Transverse colon (tissue), 3 donors: Measurements from ENCODE around the gene SLC39A8.

Experiments
- EP300 ChIP-seq: sonication (generic); formaldehyde crosslinking; IDR thresholded peaks from one replicate; pipeline ENCODE4 v1.6.1; 2017; ENCODE audit warnings: antibody characterized with exemption, low read depth
- TF ChIP-seq, protein P1 (sequence below), 5 experiments: fragments of 200-600 bp in 3 of 5; fragments of 450-650 bp in 2 of 5; sonication (generic) in 3 of 5; IDR thresholded peaks; 1 replicate in 2 of 5; 2 replicates in 3 of 5; pipeline ENCODE4 v1.5.1; 2016 to 2017; ENCODE audit warnings: antibody characterized with exemption in 5 of 5, inconsistent platforms in 3 of 5, mild to moderate bottlenecking in 2 of 5, moderate library complexity in 1 of 5

DNA sequence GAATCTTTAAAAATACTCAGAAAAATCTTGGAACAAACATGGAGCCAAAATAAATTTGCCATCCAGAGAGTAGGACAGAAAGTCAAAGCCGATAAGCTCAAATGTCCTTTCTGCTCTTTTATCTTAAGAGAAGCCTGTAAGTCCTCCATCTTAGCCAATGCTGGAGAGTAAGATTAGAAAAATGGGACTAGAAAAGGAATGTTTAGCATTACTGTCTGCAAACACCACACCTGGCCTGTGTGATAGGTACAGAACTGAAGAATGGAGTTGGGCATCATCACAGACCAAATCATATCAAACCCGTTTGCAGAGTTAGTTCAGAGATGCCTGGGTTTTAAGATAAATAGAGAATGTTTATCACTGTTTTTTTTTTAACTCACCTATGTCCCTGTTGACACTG, 10.5 kb upstream of the SLC39A8 start:
- no peak for TF ChIP-seq EP300
- TF ChIP-seq, protein P1, sequence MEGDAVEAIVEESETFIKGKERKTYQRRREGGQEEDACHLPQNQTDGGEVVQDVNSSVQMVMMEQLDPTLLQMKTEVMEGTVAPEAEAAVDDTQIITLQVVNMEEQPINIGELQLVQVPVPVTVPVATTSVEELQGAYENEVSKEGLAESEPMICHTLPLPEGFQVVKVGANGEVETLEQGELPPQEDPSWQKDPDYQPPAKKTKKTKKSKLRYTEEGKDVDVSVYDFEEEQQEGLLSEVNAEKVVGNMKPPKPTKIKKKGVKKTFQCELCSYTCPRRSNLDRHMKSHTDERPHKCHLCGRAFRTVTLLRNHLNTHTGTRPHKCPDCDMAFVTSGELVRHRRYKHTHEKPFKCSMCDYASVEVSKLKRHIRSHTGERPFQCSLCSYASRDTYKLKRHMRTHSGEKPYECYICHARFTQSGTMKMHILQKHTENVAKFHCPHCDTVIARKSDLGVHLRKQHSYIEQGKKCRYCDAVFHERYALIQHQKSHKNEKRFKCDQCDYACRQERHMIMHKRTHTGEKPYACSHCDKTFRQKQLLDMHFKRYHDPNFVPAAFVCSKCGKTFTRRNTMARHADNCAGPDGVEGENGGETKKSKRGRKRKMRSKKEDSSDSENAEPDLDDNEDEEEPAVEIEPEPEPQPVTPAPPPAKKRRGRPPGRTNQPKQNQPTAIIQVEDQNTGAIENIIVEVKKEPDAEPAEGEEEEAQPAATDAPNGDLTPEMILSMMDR (IDR thresholded peaks at IDR 0.05), result no peak
